Germinal center (tissue), 1 donor: ENCODE measurements around the gene CCDC57.
A peak's percentile ranks its signal among the peaks of the same experiment; 100 is the strongest.

Experiments used
- DNase-seq: peaks from one replicate; pipeline ENCODE4 v3.0.0; 2012; ENCODE audit warnings: mixed read lengths, low spot score

CCDC57 gene

GRCh38 chr17:82246040-82246364, 33.4 kb upstream of the CCDC57 start:
- DNase-seq = no peak

- no peak for DNase-seq
These were observed 32.7 kb upstream of the CCDC57 start for GRCh38 chr17:82245134-82246039.

GRCh38 chr17:82244413-82245133, 31.9 kb upstream of the CCDC57 start:
- DNase-seq = no peak

GRCh38 chr17:82243648-82244412, 31.2 kb upstream of the CCDC57 start:
- DNase-seq = no peak

- no peak for DNase-seq
These were observed 30.5 kb upstream of the CCDC57 start for GRCh38 chr17:82242977-82243647.

- DNase-seq = no peak
These were observed 30.0 kb upstream of the CCDC57 start for GRCh38 chr17:82242698-82242976.

GRCh38 chr17:82241926-82242697, 29.5 kb upstream of the CCDC57 start:
- no peak for DNase-seq

GRCh38 chr17:82241183-82241925, 28.7 kb upstream of the CCDC57 start:
- DNase-seq = no peak

GRCh38 chr17:82240506-82241182, 28.0 kb upstream of the CCDC57 start:
- DNase-seq = no peak

GRCh38 chr17:82239926-82240505, 27.4 kb upstream of the CCDC57 start:
- DNase-seq = no peak

- no peak for DNase-seq
These were observed 26.8 kb upstream of the CCDC57 start for GRCh38 chr17:82239401-82239925.

- DNase-seq = no peak
These were observed 26.0 kb upstream of the CCDC57 start for GRCh38 chr17:82238472-82239201.

GRCh38 chr17:82237746-82238471, 25.3 kb upstream of the CCDC57 start:
- DNase-seq = no peak

GRCh38 chr17:82237083-82237745, 24.6 kb upstream of the CCDC57 start:
- no peak for DNase-seq

GRCh38 chr17:82236142-82236971, 23.7 kb upstream of the CCDC57 start:
- peak; percentile 67 for DNase-seq

GRCh38 chr17:82235775-82236141, 23.1 kb upstream of the CCDC57 start:
- DNase-seq = no peak
